ENCODE results near the gene CELF5.
A peak's percentile ranks its signal among the peaks of the same experiment; 100 is the strongest.

The CELF5 gene

GRCh38 chr19:3224346-3225168, at the start of gene CELF5:
CELF5 (plus strand) TSS chr19:3224661; CDS start chr19:3224740, 79 bp downstream.
- H3K4me3 ChIP-seq (replicated peaks; ENCODE audit: low read depth, low read length) = no peak within 1 kb of the TSS
- peak; percentile 11 for DNase-seq (ENCODE audit: low read depth)
- TF ChIP-seq CTCF (IDR thresholded peaks at IDR 0.05; ENCODE audit: low read length, missing control alignments) = no peak

- no peak for TF ChIP-seq CTCF (IDR thresholded peaks at IDR 0.05; ENCODE audit: low read length, missing control alignments)
- H3K4me3 ChIP-seq (replicated peaks; ENCODE audit: low read depth, low read length) = no peak overlapping the region
- peak; percentile 51 for DNase-seq (ENCODE audit: low read depth)
Observed at GRCh38 chr19:3175781-3176714, 48.4 kb upstream of the CELF5 start.

GRCh38 chr19:3176715-3177501, 47.6 kb upstream of the CELF5 start:
- TF ChIP-seq CTCF (IDR thresholded peaks at IDR 0.05; ENCODE audit: low read length, missing control alignments) = no peak
- H3K4me3 ChIP-seq (replicated peaks; ENCODE audit: low read depth, low read length) = no peak overlapping the region
- no peak for DNase-seq (ENCODE audit: low read depth)

GRCh38 chr19:3178377-3178972, 46.0 kb upstream of the CELF5 start, which contains the start of gene S1PR4:
S1PR4 (plus strand) TSS chr19:3178769; CDS start chr19:3178793, 24 bp downstream.
- no peak for TF ChIP-seq CTCF (IDR thresholded peaks at IDR 0.05; ENCODE audit: low read length, missing control alignments)

GRCh38 chr19:3178973-3179738, 45.3 kb upstream of the CELF5 start:
- H3K4me3 ChIP-seq (replicated peaks; ENCODE audit: low read depth, low read length) = no peak overlapping the region
- no peak for TF ChIP-seq CTCF (IDR thresholded peaks at IDR 0.05; ENCODE audit: low read length, missing control alignments)
- no peak for DNase-seq (ENCODE audit: low read depth)

More at GRCh38 chr19:3178377-3178972, 46.0 kb upstream of the CELF5 start, which contains the start of gene S1PR4:
- DNase-seq (ENCODE audit: low read depth) = no peak
- H3K4me3 ChIP-seq (replicated peaks; ENCODE audit: low read depth, low read length) = no peak within 1 kb of the TSS

Measured in fibroblast of pulmonary artery (primary cell).